ENCODE results near the gene SOS1. TPM values are rescaled to one million over a fixed set of nuclear protein-coding genes. Genes with fewer than 3 reads are reported as not detected.

The SOS1 gene
- total RNA-seq, 2 donors from 2014 or later = 29.8 to 61.2 TPM

DNA sequence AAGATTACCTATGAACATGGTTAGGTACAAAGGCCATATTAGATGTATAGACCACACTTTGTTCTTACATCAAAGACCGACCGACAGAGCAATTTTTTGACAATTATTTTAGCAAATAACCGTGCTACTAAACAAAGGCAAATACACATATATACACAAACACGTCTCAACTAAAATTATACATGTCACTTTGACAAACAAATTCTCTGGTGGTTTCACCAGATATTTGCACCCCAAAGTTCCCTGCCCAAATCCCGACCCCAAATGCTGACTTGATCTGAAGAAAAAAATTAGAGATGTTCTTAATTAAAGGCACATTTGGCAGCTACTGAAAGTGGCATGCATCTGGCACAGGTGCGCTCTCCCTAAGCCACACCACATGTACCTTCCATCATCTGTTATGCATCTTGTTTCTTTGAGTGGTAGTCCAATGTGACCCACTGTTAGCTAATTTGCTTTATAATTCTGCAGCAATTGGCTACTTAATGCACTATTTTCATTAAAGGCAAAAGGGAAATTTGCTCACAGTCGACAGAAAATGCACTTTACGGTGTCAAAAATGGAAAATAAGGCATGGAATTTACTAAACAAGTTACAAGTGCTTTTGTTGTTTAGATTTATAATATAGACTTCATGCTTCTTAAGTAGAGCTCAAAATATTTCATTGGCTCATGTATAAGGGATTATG is 139.0 kb downstream of the SOS1 start:
- H3K36me3 ChIP-seq = peaks cover 17% of the 10 kb centered on the region
- H3K4me3 ChIP-seq = no peak overlapping the region
- H3K4me1 ChIP-seq (ENCODE audit: control insufficient read depth in 1 of 2, low read depth in 2 of 2) = no peaks in the 10 kb centered on the region
- no peak for ATAC-seq (ENCODE audit: insufficient number of reproducible peaks, low FRiP score, low read depth)
- no peaks in the 10 kb centered on the region for H3K27me3 ChIP-seq (replicated peaks; ENCODE audit: insufficient read depth)
- H3K9me3 ChIP-seq = no peaks in the 10 kb centered on the region
- no peak for DNase-seq (ENCODE audit: low spot score)
- TF ChIP-seq, protein P1, sequence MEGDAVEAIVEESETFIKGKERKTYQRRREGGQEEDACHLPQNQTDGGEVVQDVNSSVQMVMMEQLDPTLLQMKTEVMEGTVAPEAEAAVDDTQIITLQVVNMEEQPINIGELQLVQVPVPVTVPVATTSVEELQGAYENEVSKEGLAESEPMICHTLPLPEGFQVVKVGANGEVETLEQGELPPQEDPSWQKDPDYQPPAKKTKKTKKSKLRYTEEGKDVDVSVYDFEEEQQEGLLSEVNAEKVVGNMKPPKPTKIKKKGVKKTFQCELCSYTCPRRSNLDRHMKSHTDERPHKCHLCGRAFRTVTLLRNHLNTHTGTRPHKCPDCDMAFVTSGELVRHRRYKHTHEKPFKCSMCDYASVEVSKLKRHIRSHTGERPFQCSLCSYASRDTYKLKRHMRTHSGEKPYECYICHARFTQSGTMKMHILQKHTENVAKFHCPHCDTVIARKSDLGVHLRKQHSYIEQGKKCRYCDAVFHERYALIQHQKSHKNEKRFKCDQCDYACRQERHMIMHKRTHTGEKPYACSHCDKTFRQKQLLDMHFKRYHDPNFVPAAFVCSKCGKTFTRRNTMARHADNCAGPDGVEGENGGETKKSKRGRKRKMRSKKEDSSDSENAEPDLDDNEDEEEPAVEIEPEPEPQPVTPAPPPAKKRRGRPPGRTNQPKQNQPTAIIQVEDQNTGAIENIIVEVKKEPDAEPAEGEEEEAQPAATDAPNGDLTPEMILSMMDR (IDR thresholded peaks at IDR 0.05) = no peak
- no peak overlapping the region for H3K27ac ChIP-seq

DNA sequence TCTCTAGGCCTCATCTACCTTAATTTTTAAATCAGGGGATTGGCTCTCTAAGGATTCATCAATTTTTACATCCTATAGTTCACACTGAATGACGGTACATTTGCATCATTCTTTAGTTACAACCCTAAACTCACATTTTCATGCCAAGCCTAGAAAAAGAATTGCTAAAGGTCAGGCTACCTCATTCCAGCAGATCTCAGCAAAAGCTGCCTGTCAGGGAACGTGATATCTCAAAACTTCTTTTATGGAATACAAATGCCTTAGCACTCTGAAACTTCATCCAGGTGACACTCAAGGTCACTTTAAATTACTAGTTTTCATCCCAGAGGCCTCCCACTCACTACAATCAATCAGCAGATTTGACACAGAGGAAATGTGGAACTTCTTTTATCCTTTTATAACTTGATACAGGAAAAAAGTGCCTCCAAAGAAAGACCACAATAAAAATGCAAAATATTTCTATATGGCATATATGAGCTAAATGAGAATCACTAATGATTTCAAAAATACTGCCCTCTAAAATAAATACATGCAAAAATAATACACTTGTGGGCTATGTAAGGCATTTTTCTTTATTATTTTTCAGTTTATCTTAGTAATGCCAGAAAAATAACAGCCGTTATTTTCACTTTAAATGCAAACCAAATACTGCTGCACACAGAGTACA is 139.7 kb downstream of the SOS1 start:
- Histone ChIP-seq H3K27me3 (replicated peaks; ENCODE audit: insufficient read depth) (no peaks in the 10 kb centered on the region), H3K4me3 (no peak overlapping the region)
- no peak for ATAC-seq (ENCODE audit: insufficient number of reproducible peaks, low FRiP score, low read depth)

DNA sequence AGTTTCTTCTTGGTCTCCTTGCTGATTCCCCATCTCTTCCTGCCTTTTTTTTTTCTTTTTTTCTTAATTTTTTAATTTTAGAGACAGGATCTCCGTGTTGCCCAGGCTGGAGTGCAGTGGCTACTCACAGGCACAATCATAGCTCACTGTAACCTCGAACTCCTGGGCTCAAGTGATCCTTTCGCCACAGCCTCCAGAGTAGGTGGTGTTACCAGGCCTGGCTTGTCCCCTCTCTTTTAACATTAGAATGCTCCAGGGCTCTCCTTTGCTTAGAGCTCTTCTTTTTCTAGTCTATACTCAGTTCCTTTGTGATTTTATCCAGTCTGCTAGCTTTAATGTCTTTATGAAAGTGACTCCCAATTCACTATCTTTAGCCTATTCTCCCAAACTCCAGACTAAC is 141.9 kb downstream of the SOS1 start:
- ATAC-seq (ENCODE audit: insufficient number of reproducible peaks, low FRiP score, low read depth) = no peak
- Histone ChIP-seq H3K4me1 (ENCODE audit: control insufficient read depth in 1 of 2, low read depth in 2 of 2) (peaks cover 0 to 5% of the 10 kb centered on the region in 2 donors), H3K27me3 (replicated peaks; ENCODE audit: insufficient read depth) (no peaks in the 10 kb centered on the region), H3K36me3 (peaks cover 4% of the 10 kb centered on the region), H3K4me3 (no peak overlapping the region), H3K9me3 (no peaks in the 10 kb centered on the region), H3K27ac (no peak overlapping the region)
- TF ChIP-seq, protein P1 (IDR thresholded peaks at IDR 0.05) = no peak
- DNase-seq (ENCODE audit: low spot score) = no peak

More for the DNA sequence above, 139.7 kb downstream of the SOS1 start:
- DNase-seq (ENCODE audit: low spot score) = no peak
- H3K36me3 ChIP-seq = peaks cover 17% of the 10 kb centered on the region
- H3K4me1 ChIP-seq (ENCODE audit: control insufficient read depth in 1 of 2, low read depth in 2 of 2) = no peaks in the 10 kb centered on the region
- no peaks in the 10 kb centered on the region for H3K9me3 ChIP-seq
- TF ChIP-seq, protein P1 (IDR thresholded peaks at IDR 0.05) = no peak
- H3K27ac ChIP-seq = no peak overlapping the region

DNA sequence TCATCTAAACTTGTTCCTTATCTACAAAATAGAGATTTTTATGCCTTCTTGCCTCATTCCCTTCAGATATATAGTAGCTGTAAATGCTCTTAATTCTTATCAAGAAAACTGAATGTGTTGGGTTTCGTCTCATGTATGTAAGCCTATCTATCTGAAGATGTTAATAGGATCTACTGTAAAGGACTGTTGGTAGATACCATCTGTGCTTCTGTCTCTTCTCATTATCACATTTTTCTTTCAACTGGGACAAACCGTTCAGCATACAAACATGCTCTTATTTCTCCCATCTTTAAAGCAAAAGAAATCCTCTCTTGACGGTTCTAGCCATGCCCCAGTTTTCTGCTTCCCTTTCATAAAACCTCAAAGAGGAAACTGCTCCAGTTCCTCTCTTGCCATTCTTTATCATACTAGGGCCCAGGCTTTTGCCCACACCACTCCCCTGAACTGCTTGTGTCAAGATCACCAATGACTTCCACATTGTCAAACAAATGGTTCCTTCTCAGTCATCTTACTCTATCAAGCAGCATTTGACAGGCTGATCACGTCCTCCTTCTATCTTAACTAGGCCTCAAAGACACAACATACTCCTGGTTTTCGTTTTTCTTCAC is 142.5 kb downstream of the SOS1 start:
- H3K9me3 ChIP-seq = no peaks in the 10 kb centered on the region
- TF ChIP-seq, protein P1 (IDR thresholded peaks at IDR 0.05) = no peak
- no peak overlapping the region for H3K27ac ChIP-seq
- H3K36me3 ChIP-seq = peaks cover under 1% of the 10 kb centered on the region
- no peaks in the 10 kb centered on the region for H3K27me3 ChIP-seq (replicated peaks; ENCODE audit: insufficient read depth)
- peaks cover 0 to 5% of the 10 kb centered on the region in 2 donors for H3K4me1 ChIP-seq (ENCODE audit: control insufficient read depth in 1 of 2, low read depth in 2 of 2)
- DNase-seq (ENCODE audit: low spot score) = no peak
- no peak for ATAC-seq (ENCODE audit: insufficient number of reproducible peaks, low FRiP score, low read depth)
- no peak overlapping the region for H3K4me3 ChIP-seq

DNA sequence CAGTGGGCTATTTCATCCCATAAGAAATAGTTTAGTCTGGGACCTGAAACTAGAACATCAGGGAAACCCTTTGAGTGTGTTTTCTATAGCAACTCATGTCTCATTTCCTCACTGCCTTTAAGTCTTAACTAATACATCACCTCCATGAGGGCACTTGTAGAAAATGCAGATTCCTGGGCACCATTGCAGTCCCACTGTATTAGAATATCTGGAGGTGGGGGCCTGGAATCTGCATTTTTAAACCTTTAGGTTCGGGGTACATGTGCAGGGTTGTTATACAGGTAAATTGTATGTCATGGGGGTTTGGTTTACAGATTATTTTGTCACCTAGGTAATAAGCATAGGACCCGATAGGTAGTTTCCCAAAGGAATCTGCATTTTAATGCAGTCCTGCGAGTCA is 143.8 kb downstream of the SOS1 start:
- H3K4me1 ChIP-seq (ENCODE audit: control insufficient read depth in 1 of 2, low read depth in 2 of 2) = peaks cover 0 to 5% of the 10 kb centered on the region in 2 donors
- TF ChIP-seq, protein P1 (IDR thresholded peaks at IDR 0.05) = no peak
- H3K36me3 ChIP-seq = no peaks in the 10 kb centered on the region
- no peaks in the 10 kb centered on the region for H3K9me3 ChIP-seq
- H3K4me3 ChIP-seq = no peak overlapping the region
- H3K27me3 ChIP-seq (replicated peaks; ENCODE audit: insufficient read depth) = no peaks in the 10 kb centered on the region
- H3K27ac ChIP-seq = no peak overlapping the region
- DNase-seq (ENCODE audit: low spot score) (no peak), ATAC-seq (ENCODE audit: insufficient number of reproducible peaks, low FRiP score, low read depth) (no peak)

Data from thoracic aorta (tissue), 2 donors.